ENCODE data around the gene NANOS3.

DNA sequence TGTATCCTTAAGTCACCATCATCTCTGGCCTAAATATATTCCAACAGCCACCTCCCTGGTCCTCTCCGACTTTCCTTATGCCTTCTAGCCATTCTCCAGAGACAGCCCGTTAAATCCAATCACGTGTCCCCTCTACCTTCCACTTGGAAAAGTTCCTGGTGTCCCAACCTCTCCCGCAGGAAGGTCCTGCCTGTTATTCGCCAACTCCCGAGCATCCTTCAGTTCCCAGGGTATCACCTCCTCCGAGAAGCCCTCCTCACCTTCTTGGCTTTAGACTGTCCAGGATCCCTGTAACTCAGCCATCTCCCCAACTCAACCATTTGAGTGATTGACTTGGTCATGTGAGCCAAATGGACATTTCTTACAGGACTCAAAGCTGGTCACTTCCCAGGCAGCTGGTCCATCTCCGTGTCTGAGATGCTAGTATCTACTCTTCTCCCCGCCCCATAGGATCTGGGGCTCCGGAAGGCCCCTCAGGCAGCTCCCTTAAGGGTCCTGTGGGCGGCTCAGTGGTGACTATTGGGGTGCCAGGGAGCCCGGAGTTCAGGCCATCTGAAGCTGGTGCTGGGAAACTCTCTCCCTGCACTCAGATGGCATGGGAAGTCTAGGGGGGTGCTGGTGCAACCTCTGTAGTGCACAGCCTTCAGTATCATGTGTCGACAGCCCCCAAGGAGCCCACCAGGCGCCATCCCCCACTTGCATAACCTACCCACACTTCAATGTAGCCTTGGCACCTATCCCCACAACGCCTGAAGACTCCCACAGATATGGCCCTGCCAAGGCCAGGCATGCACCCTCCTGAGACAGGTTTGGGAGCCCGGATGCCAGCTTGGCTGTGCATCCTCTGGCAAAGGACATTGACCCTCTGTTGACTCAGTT is 27.9 kb upstream of the NANOS3 start:
- TF ChIP-seq, protein P1, sequence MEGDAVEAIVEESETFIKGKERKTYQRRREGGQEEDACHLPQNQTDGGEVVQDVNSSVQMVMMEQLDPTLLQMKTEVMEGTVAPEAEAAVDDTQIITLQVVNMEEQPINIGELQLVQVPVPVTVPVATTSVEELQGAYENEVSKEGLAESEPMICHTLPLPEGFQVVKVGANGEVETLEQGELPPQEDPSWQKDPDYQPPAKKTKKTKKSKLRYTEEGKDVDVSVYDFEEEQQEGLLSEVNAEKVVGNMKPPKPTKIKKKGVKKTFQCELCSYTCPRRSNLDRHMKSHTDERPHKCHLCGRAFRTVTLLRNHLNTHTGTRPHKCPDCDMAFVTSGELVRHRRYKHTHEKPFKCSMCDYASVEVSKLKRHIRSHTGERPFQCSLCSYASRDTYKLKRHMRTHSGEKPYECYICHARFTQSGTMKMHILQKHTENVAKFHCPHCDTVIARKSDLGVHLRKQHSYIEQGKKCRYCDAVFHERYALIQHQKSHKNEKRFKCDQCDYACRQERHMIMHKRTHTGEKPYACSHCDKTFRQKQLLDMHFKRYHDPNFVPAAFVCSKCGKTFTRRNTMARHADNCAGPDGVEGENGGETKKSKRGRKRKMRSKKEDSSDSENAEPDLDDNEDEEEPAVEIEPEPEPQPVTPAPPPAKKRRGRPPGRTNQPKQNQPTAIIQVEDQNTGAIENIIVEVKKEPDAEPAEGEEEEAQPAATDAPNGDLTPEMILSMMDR (IDR thresholded peaks at IDR 0.05 in 2 of 3, conservative IDR thresholded peaks at IDR 0.05 in 1 of 3; ENCODE audit: borderline replicate concordance in 1 of 3, insufficient read depth in 1 of 3, low read depth in 2 of 3, low read length in 2 of 3): no peak
- TF ChIP-seq ZNF274 (IDR thresholded peaks at IDR 0.05; ENCODE audit: low read depth, low read length): no peak
- TF ChIP-seq, protein P2, sequence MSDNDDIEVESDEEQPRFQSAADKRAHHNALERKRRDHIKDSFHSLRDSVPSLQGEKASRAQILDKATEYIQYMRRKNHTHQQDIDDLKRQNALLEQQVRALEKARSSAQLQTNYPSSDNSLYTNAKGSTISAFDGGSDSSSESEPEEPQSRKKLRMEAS (IDR thresholded peaks at IDR 0.05): no peak
- TF ChIP-seq, protein P3, sequence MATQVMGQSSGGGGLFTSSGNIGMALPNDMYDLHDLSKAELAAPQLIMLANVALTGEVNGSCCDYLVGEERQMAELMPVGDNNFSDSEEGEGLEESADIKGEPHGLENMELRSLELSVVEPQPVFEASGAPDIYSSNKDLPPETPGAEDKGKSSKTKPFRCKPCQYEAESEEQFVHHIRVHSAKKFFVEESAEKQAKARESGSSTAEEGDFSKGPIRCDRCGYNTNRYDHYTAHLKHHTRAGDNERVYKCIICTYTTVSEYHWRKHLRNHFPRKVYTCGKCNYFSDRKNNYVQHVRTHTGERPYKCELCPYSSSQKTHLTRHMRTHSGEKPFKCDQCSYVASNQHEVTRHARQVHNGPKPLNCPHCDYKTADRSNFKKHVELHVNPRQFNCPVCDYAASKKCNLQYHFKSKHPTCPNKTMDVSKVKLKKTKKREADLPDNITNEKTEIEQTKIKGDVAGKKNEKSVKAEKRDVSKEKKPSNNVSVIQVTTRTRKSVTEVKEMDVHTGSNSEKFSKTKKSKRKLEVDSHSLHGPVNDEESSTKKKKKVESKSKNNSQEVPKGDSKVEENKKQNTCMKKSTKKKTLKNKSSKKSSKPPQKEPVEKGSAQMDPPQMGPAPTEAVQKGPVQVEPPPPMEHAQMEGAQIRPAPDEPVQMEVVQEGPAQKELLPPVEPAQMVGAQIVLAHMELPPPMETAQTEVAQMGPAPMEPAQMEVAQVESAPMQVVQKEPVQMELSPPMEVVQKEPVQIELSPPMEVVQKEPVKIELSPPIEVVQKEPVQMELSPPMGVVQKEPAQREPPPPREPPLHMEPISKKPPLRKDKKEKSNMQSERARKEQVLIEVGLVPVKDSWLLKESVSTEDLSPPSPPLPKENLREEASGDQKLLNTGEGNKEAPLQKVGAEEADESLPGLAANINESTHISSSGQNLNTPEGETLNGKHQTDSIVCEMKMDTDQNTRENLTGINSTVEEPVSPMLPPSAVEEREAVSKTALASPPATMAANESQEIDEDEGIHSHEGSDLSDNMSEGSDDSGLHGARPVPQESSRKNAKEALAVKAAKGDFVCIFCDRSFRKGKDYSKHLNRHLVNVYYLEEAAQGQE (IDR thresholded peaks at IDR 0.05; ENCODE audit: low read depth): no peak
- no peak for TF ChIP-seq EZH2 (IDR thresholded peaks at IDR 0.05)
- no peak for TF ChIP-seq POLR2A (IDR thresholded peaks at IDR 0.05; ENCODE audit: borderline replicate concordance, extremely low read depth, insufficient read depth, insufficient read length)
- no peak for TF ChIP-seq CBX3 (IDR thresholded peaks at IDR 0.05; ENCODE audit: low read depth)
- no peak for TF ChIP-seq POLR2AphosphoS5 (IDR thresholded peaks at IDR 0.05; ENCODE audit: low read depth, low read length)
- no peak for TF ChIP-seq SRF (IDR thresholded peaks at IDR 0.05; ENCODE audit: low read depth)
